ENCODE data around the gene GLB1L. TPM values are rescaled to one million over a fixed set of nuclear protein-coding genes. Genes with fewer than 3 reads are reported as not detected.
A peak's percentile ranks its signal among the peaks of the same experiment; 100 is the strongest.

The GLB1L gene
- total RNA-seq, 4 donors from 2014 or later = 5.9 to 9.7 (median 6.6) TPM

GRCh38 chr2:219277703-219278654, 32.7 kb upstream of the GLB1L start:
- H3K27me3 ChIP-seq = no peaks in the 10 kb centered on the region
- ATAC-seq = peak; percentile 12
- no peaks in the 10 kb centered on the region for H3K9me3 ChIP-seq
- H3K4me3 ChIP-seq = no peak overlapping the region
- H3K27ac ChIP-seq = peak overlapping the region; percentile 95 to 99 (median 96)
- peaks cover 0 to 27% of the 10 kb centered on the region in 2 donors for H3K36me3 ChIP-seq
- TF ChIP-seq CTCF (IDR thresholded peaks at IDR 0.05) = peak in 3 of 4 experiments; percentile 95 to 99 (median 97)
- no peak for TF ChIP-seq POLR2AphosphoS5 (IDR thresholded peaks at IDR 0.05)
- 20 to 25% methylated on average over 1 to 23 of the region's 25 CpGs for WGBS, 2 donors (ENCODE audit: low coverage in 1 of 2)
- H3K4me1 ChIP-seq = peaks cover 4 to 61% (median 20%) of the 10 kb centered on the region in 3 donors

- peak overlapping the region; percentile 41 to 86 (median 82) for H3K27ac ChIP-seq
These were observed 29.2 kb upstream of the GLB1L start for GRCh38 chr2:219274361-219274921.

GRCh38 chr2:219273937-219274336, 28.7 kb upstream of the GLB1L start:
- H3K9me3 ChIP-seq = no peaks in the 10 kb centered on the region
- H3K27me3 ChIP-seq = no peaks in the 10 kb centered on the region
- H3K4me3 ChIP-seq = no peak overlapping the region
- peak overlapping the region; percentile 41 to 86 (median 82) for H3K27ac ChIP-seq
- WGBS, 2 donors (ENCODE audit: low coverage in 1 of 2) = no CpG with 5 or more reads among the region's 3 CpGs
- H3K36me3 ChIP-seq = no peaks in the 10 kb centered on the region
- TF ChIP-seq POLR2AphosphoS5 (IDR thresholded peaks at IDR 0.05) = no peak
- no peak for TF ChIP-seq EP300 (IDR thresholded peaks at IDR 0.05)
- no peak for TF ChIP-seq POLR2A (IDR thresholded peaks at IDR 0.05)
- H3K4me1 ChIP-seq = peaks cover 4 to 29% (median 14%) of the 10 kb centered on the region in 3 donors
- no peak for ATAC-seq

More at GRCh38 chr2:219274361-219274921, 29.2 kb upstream of the GLB1L start:
- Histone ChIP-seq H3K36me3 (no peaks in the 10 kb centered on the region), H3K27me3 (no peaks in the 10 kb centered on the region), H3K9me3 (no peaks in the 10 kb centered on the region), H3K4me1 (peaks cover 4 to 30% (median 14%) of the 10 kb centered on the region in 3 donors), H3K4me3 (no peak overlapping the region)
- peak; percentile 24 for ATAC-seq
- TF ChIP-seq POLR2AphosphoS5 (IDR thresholded peaks at IDR 0.05) = peak; percentile 37
- TF ChIP-seq CTCF (IDR thresholded peaks at IDR 0.05) = peak in 1 of 4 experiments; percentile 11
- TF ChIP-seq EP300 (IDR thresholded peaks at IDR 0.05) = no peak
- no peak for TF ChIP-seq POLR2A (IDR thresholded peaks at IDR 0.05)
- WGBS, 2 donors (ENCODE audit: low coverage in 1 of 2) = 15 to 40% methylated on average over 3 of the region's 6 CpGs

- Histone ChIP-seq H3K4me3 (no peak overlapping the region), H3K27me3 (no peaks in the 10 kb centered on the region), H3K36me3 (no peaks in the 10 kb centered on the region), H3K27ac (no peak overlapping the region), H3K4me1 (peaks cover 0 to 19% (median 8%) of the 10 kb centered on the region in 3 donors), H3K9me3 (no peaks in the 10 kb centered on the region)
- ATAC-seq = no peak
- TF ChIP-seq POLR2A (IDR thresholded peaks at IDR 0.05) = no peak
- TF ChIP-seq POLR2AphosphoS5 (IDR thresholded peaks at IDR 0.05) = no peak
- no peak for TF ChIP-seq CTCF (IDR thresholded peaks at IDR 0.05)
- TF ChIP-seq EP300 (IDR thresholded peaks at IDR 0.05) = no peak
- no CpG with 5 or more reads among the region's 2 CpGs for WGBS, 2 donors (ENCODE audit: low coverage in 1 of 2)
These were observed 27.8 kb upstream of the GLB1L start for GRCh38 chr2:219272995-219273394.

GRCh38 chr2:219272356-219272755, 27.1 kb upstream of the GLB1L start:
- no peak for ATAC-seq
- no peak overlapping the region for H3K4me3 ChIP-seq
- H3K36me3 ChIP-seq = no peaks in the 10 kb centered on the region
- WGBS, 2 donors (ENCODE audit: low coverage in 1 of 2) = 73 to 75% methylated on average over 2 to 4 of the region's 4 CpGs
- H3K27ac ChIP-seq = no peak overlapping the region
- TF ChIP-seq CTCF (IDR thresholded peaks at IDR 0.05) = no peak
- TF ChIP-seq EP300 (IDR thresholded peaks at IDR 0.05) = no peak
- TF ChIP-seq POLR2AphosphoS5 (IDR thresholded peaks at IDR 0.05) = no peak
- TF ChIP-seq POLR2A (IDR thresholded peaks at IDR 0.05) = no peak
- peaks cover 0 to 13% (median 5%) of the 10 kb centered on the region in 3 donors for H3K4me1 ChIP-seq
- H3K9me3 ChIP-seq = no peaks in the 10 kb centered on the region
- no peaks in the 10 kb centered on the region for H3K27me3 ChIP-seq

All from gastroesophageal sphincter (tissue), 4 donors.